H1 (cell line): Measurements from ENCODE around the gene SHISAL1.

Experiments
- ATF3 ChIP-seq: IDR thresholded peaks from 2 replicates; pipeline ENCODE4 v1.6.1; 2011; ENCODE audit warnings: low read depth, mild to moderate bottlenecking, low read length; ENCODE audit not compliant: insufficient read depth
- CEBPB ChIP-seq: IDR thresholded peaks from 2 replicates; pipeline ENCODE4 v1.6.1; 2012; ENCODE audit warnings: low read depth, low read length
- CTCF ChIP-seq, 3 experiments: IDR thresholded peaks; 1 replicate in 2 of 3; 2 replicates in 1 of 3; pipeline versions ENCODE4 v1.5.1 to v1.6.1; 2011; ENCODE audit warnings: low read length in 3 of 3, mild to moderate bottlenecking in 3 of 3, inconsistent platforms in 2 of 3, low read depth in 1 of 3, moderate library complexity in 1 of 3; ENCODE audit not compliant: insufficient read depth in 1 of 3; ENCODE audit errors: control extremely low read depth in 1 of 3
- MAFK ChIP-seq: IDR thresholded peaks from 2 replicates; pipeline ENCODE4 v1.6.1; 2012; ENCODE audit warnings: low read depth, mild to moderate bottlenecking, improper control_type of control experiment, low read length
- TEAD4 ChIP-seq: IDR thresholded peaks from 2 replicates; pipeline ENCODE4 v1.6.1; 2012; ENCODE audit warnings: low read depth, low read length, inconsistent platforms, mixed read lengths
- ZNF274 ChIP-seq: IDR thresholded peaks from 2 replicates; pipeline ENCODE4 v1.7.0; 2012; ENCODE audit warnings: low read length, borderline replicate concordance; ENCODE audit errors: extremely low read depth

- TF ChIP-seq CTCF (IDR thresholded peaks at IDR 0.05; ENCODE audit: control extremely low read depth in 1 of 3, insufficient read depth in 1 of 3, low read depth in 1 of 3, low read length in 3 of 3): no peak
- no peak for TF ChIP-seq CEBPB
- no peak for TF ChIP-seq TEAD4
- TF ChIP-seq ATF3: no peak
- TF ChIP-seq ZNF274: no peak
- TF ChIP-seq MAFK: no peak
Measured at GRCh38 chr22:44305455-44305854, 7.3 kb downstream of the SHISAL1 start.
